Activated CD4-positive, alpha-beta T cell treated with anti-CD3 and anti-CD28 coated beads, Interleukin-2, Interleukin-6, amounts not matched to agents 100 ng/mL and 50 ng/mL, durations not matched to agents 16 hours and 8 hours (primary cell): ENCODE measurements around the gene STUB1.

Experiments
- DNase-seq: peaks from one replicate; pipeline ENCODE4 v3.0.0-alpha.2; 2020

The STUB1 gene

DNA sequence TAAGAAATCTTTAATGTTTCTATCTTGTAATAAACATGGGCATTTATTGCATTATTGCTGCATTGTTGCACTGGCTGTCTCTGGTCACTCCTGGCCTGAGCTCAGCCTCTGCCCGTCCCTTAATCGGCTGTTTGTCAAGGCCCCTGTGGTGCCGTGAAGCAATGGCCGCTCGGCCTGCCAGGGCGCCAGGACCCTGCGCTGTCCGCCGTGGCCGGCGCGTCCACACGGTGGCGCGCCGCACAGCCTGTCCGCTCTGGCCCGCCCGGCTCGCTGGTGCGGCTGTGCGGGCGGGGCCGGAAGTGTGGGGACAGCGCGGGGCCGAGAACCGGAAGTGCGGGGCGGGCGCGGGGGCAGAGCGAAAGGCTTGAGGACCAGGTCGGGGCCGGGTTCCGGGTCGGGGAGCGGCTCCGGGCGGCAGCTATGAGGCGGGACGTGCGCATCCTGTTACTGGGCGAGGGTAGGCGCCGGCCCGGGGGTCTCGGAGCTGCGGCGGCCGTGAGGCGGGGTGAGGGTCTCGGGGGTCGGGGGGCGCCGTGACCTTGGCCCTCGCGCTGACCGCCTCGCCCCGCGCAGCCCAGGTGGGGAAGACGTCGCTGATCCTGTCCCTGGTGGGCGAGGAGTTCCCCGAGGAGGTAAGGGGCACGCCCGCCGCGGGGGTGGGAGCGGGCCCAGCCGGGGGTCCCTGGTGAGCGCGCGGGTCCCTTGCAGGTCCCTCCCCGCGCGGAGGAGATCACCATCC is 12.3 kb upstream of the STUB1 start, which contains the start of gene RHOT2:
RHOT2 (plus strand) TSS at position 353 of the 739 bp plus-strand sequence; CDS start at position 421, 68 bp downstream.
- DNase-seq, result peak; percentile 96

DNA sequence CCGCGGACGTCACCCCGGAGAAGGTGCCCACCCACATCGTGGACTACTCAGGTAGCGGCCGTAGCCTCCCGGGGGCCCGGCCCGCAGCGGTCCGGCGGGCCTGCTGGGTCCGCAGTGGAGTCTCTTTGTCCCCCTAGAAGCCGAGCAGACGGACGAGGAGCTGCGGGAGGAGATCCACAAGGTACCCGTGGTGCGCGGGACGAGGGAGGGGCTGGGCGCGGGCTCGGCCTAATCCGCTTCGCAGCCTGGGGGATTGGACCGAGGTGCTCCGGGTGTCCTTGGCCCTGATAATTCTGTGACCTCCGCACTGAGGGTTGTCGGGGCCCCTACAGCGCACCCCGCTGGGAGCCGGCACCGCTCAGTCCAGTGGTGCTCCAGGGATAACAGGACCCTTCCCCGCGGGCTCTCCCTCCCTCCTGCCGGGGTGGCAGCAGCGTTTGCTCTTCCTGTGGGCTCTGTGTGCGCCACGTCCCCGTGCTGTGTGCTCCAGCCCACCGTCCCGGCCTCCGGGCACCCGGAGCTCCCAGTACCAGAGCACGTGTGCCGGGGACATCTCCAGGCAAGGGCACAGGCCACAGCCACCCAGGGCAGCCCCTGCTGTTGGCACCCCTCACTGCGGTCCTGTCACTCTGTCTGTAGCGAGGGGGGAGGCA is 11.6 kb upstream of the STUB1 start:
- DNase-seq, result peak; percentile 30

DNA sequence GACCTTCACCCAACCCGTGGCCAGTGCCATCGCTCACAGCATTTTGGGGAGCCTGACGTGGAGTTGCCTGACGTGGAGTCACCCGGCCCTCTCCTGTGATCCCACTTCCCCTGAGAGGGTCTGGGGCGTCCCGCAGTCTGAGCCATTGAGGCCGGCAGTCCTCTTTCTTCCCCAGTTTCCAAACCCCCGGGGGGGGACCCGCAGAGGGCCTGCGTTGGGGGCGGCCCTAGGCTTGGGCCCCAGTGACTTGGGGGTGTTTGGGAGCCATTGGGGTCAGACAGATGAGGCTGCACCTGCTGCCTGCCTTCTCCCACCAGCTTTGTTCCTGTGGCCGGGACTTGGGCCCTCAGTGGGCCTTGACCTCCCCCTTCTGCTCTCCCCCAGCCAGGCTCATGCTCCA is 10.5 kb upstream of the STUB1 start:
- DNase-seq, result no peak

DNA sequence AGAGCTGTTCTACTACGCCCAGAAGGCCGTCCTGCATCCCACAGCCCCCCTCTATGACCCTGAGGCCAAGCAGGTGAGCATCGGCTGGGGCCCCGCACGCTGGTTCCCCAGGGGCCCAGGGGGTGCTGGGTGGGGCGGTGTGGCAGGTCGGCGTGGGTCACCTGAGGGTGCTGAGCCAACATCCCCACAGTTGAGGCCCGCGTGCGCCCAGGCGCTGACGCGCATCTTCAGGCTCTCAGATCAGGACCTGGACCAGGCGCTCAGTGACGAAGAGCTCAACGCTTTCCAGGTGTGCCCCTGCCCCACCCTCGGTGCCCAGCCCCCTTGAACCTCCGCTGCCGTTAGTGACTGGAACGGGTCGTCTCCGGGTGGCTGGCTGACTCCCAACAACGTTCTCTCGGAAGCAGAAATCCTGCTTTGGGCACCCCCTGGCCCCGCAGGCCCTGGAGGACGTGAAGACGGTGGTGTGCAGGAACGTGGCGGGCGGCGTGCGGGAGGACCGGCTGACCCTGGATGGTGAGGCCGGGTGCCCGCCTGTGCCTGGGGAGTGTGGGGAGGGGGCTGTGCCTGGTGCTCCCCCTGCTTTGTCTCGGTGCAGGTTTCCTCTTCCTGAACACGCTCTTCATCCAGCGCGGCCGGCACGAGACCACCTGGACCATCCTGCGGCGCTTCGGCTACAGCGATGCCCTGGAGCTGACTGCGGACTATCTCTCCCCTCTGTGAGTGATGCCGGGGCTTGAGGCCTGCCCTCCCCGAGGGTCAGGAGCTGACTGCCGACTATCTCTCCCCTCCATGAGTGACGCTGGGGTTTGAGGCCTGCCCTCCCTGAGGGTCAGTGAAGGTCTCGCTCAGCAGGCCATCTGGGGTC is 9.5 kb upstream of the STUB1 start:
- DNase-seq, result no peak

DNA sequence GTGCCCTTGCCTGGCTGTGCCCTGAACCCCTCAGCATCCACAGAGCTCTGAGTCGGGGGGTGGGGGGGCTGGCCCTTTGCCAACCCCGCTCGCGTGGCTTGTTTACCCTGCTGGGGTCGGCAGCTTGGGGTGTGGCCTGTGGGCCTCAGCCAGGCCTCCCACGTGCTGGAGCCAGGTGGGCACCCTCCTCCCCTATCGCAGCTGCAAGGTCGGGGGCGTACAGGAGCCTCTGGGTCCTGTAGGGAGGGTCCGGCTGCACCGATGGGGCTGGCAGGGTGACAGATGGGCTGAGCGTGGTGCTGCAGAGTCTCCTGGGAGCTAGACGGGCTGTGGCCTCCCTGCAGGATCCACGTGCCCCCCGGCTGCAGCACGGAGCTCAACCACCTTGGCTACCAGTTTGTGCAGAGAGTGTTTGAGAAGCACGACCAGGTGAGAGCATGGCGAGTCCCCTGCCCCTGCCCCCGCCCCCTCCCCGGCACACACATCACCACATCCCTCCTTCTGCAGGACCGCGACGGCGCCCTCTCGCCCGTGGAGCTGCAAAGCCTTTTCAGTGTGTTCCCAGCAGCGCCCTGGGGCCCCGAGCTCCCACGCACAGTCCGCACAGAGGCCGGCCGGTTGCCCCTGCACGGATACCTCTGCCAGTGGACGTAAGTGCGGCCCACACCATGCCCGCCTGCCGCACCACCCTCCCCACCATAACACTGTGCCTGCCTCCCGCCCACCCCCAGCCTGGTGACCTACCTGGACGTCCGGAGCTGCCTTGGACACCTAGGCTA is 8.7 kb upstream of the STUB1 start:
- DNase-seq, result no peak

DNA sequence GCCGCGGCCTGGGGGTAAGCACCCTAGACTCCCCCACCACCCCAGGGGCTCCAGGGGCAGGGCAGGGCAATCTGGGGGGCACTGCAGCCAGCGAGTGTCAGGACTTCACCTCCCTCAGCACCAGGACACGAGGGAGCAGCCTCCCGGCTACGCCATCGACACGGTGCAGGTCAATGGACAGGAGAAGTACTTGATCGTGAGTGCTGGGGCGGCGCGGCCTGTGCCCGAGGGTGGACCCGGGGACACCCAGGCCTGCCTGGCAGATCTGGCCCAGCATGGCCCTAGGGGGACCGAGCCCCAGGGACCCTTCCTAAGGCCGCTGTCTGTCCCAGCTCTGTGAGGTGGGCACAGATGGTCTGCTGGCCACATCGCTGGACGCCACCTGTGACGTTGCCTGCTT is 7.8 kb upstream of the STUB1 start:
- no peak for DNase-seq

DNA sequence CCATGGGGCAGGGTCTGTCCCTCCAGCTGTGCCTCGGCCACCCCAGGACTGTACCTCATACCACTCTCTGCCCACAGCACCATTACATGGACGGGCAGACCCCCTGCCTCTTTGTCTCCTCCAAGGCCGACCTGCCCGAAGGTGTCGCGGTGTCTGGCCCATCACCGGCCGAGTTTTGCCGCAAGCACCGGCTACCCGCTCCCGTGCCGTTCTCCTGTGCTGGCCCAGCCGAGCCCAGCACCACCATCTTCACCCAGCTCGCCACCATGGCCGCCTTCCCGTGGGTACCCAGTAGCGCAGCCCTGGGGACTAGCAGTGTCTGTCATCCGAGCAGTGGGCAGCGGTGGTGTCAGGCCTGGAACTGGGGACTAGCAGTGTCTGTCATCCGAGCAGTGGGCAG is 7.4 kb upstream of the STUB1 start:
- no peak for DNase-seq

DNA sequence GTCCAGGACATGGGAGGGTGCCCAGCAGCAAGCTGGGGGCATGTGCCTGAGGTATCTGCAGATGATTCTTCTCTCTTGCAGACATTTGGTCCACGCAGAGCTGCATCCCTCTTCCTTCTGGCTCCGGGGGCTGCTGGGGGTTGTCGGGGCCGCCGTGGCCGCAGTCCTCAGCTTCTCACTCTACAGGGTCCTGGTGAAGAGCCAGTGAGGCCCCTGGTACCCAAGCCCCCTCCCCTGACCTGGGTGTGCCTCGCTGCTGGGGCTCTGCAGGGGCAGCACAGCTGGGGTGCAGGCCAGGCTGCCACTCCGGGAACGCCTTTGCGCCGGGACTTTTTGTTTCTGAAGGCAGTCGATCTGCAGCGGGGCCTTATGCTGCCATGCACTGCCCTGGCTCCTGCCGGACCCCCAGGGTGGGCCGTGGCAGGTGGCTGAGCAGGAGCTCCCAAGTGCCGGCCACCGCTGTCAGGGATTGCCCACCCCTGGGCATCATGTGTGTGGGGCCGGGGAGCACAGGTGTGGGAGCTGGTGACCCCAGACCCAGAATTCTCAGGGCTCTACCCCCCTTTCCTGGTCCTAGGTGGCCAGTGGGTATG is 6.7 kb upstream of the STUB1 start:
- no peak for DNase-seq

DNA sequence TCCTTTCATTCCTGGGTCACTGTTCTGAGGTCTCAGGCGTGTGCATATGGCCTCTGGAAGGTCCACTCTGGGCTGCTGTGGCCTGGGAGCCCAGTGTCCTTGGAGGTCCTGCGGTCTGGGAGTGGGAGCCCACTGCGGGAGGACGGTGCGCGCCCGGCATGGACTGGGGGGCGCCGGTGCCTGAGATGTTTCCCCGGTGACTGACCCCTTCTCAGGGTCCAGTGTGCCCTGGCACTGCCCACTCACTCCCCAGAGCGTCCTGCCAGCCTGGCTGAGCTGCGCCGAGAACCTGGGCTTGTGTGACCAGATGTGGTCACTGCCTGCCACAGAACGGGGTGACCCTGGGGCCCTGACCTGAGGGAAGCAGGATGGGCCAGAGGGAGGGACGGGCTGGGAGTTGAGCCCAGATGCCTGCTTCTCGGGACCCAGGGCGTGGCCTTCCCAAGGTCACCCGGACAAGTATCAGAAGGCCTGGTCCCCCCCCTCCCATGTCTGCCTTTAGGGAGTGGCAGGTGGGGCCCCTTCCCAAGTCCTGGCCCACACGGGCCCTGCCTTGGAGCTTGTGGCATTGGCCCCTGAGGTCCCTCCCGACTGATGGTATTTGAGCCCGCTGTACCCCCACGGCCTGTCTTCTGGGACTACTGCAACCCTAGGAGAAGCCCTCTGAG is 5.9 kb upstream of the STUB1 start:
- no peak for DNase-seq

DNA sequence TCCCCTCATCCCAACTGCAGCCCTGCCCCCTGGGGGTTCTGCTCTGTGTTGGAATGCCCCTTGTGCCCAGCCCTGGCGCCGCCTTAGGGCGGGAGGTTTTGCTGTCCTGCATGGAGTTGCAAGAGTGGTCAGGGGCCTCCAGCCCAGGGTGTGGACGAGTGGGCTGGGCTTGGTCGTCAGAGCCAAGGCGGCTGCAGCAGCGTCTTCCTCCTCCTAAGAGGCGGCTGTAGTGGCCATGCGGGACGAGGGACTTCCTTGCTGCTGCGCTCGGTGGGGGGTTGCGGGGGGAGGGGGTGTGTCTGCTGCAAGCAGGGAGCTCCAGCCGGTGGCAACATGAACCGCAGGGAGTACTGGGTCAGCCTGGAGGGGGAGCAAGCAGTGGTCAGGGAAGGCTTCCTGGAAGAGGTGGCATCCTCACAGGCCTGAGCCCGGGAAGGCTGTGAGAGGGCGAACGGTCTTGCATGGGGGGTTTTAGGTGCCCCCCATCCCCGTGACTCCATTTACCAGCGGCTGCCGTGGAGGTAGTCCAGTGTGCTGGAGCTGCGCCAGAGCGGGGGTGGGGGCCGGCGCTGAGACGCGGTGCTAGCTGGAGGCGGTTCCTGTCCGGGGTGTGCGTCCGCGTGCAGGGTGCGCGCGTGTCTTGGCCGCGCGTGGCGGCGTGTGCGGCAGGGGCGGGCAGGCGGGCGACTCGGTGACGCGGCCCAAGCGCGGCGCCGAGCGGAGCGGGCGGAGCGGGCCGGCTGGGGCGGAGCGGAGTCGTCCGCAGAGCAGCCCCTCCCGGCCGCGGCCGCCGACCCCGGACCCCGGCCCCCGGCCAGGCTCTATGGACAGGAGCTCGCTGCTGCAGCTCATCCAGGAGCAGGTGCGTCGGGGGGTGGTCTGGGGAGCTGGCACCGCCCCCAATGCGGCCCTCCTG is 5.0 kb upstream of the STUB1 start, which contains the start of gene RHBDL1:
RHBDL1 (plus strand) TSS at position 704 of the 916 bp plus-strand sequence; CDS start at position 824, 120 bp downstream.
- peak; percentile 28 for DNase-seq

DNA sequence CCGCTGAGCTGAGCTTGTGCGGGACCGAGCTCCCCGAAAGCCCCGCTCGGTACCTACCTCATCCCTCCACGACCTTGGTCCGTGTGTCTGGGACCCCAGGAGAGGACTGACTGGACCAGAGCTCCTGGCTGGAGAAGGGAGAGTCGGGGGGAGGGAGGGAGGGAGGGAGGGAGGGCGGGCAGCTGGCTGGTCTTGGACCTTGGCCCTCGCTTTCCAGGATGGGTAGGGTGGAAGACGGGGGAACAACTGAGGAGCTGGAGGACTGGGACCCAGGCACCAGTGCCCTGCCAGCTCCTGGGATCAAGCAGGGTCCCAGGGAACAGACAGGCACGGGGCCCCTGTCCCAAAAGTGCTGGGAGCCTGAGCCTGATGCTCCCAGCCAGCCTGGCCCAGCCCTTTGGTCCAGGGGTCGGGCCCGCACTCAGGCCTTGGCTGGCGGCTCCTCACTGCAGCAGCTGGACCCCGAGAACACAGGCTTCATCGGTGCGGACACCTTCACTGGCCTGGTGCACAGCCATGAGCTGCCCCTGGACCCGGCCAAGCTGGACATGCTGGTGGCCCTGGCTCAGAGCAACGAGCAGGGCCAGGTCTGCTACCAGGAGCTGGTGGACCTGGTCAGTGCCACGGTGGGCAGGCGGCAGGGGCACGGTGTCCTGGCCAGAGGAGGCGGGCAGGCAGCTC is 4.2 kb upstream of the STUB1 start:
- DNase-seq, result no peak

DNA sequence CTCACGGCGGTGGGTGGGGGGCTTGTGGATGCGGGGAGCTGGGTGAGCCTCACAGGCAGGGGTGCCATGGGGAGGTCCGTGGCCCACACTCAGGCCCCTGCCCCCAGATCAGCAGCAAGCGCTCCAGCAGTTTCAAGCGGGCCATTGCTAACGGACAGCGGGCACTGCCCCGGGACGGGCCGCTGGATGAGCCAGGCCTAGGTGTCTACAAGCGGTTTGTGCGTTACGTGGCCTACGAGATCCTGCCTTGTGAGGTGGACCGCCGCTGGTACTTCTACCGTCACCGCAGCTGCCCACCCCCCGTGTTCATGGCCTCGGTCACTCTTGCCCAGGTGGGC is 3.7 kb upstream of the STUB1 start:
- no peak for DNase-seq

DNA sequence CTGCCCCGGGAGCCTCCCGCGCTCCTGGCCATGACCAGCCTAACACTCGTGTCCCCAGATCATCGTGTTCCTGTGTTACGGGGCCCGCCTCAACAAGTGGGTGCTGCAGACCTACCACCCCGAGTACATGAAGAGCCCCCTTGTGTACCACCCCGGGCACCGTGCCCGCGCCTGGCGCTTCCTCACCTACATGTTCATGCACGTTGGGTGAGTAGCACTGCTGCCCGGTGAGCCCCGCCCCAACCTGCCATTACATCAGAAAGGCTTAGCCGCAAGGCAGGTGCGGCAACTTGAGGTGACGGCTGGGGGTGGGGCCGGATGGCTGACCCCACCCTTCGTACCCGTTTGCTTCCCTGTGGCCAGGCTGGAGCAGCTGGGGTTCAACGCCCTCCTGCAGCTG is 3.3 kb upstream of the STUB1 start:
- DNase-seq, result no peak

DNA sequence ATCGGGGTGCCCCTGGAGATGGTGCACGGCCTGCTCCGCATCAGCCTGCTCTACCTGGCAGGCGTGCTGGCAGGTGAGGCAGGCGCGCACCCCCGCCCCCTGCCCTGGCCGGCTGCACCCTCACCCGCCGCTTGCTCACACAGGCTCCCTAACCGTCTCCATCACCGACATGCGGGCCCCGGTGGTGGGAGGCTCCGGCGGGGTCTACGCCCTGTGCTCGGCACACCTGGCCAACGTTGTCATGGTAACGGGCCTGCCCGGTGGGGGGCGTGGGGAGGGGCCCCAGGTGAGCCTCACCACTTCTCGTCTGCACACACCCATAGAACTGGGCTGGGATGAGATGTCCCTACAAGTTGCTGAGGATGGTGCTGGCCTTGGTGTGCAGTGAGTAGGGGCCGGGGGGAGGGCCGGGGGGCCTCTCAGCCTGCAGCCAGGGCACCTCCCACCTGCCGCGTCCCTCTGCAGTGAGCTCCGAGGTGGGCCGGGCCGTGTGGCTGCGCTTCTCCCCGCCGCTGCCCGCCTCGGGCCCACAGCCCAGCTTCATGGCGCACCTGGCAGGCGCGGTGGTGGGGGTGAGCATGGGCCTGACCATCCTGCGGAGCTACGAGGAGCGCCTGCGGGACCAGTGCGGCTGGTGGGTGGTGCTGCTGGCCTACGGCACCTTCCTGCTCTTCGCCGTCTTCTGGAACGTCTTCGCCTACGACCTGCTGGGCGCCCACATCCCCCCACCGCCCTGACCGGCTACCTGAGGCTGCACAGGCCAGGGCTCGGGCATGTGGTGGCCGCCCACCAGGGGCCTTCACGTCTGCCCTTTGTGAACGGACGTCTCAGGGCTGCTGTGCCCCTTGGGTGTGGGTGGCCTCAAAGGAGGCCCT is 2.7 kb upstream of the STUB1 start:
- no peak for DNase-seq

DNA sequence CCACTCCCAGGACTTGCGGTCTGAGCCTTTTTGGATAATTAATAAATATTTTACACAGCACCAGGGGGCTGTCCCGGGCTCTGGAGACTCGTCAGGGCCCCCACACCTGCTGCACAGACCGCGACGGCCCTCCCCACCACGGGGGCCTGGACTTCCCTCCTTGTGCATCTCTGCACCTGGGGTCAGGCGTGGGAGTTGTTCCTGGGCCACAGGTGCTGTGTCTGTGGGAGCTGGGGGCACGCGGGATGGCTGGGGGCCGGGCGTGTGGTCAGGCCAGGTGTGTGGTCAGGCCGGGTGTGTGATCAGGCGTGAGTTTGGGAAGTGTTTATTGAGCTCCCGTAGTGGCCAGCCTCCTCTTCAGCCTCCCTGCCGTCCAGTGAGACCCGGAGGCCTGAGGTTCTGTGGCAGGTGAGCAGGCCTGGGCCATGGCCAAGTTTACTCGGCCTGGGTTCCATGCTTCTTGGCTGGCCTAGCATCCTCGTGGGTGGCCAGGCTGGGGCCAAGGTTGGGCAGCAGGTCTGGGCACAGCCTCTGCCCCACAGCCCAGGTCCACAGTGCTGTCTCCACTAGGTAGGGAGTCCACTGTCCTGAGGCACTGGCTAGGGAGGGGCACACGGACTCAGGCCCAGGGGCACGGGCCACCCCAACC is 1.9 kb upstream of the STUB1 start:
- DNase-seq, result no peak

DNA sequence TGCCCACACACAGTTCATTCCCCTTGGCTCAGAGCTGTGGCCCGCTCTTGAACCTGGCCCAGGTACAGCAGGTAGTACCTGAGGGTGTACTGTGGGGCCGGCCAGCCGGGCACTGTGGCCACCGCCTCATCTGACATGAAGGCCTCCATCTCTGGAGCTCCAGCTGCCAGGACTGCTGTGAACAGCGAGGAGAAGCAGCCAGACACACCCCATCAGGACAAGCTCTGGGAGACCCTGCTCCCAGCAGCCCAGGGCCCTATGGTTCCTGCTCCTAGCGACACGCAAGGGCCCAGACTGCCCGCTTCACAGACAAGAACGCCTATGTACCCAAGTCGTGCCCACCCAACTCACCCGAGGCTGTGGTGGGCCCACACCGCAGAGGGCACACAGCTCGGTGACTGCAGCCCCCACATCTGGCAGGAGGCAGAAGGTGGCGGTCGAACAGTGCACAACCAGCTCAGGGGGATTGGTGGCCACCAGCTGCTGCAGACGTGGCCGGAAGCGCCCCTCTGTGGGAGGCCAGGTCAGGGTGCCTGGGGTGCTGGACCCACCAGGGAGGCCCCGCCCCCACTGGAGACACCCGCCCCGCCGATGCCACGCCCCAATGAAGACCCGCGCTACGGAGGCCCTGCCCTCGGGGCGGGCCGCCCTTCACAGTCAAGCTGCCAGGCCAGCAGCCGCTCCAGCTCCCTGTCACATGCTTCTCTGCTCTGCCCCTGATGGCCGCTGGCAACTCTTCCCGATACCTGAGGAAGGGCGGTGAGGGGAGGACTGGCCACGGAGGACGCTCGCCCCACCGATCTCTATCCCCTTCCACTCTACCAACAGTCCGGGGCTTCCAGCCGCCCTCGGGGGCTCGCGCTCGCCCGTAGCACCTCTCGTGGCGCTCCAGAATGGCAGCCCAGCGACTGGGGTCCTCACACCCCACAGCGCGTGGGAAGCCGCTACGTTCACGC is 1.1 kb upstream of the STUB1 start:
- peak; percentile 75 for DNase-seq

DNA sequence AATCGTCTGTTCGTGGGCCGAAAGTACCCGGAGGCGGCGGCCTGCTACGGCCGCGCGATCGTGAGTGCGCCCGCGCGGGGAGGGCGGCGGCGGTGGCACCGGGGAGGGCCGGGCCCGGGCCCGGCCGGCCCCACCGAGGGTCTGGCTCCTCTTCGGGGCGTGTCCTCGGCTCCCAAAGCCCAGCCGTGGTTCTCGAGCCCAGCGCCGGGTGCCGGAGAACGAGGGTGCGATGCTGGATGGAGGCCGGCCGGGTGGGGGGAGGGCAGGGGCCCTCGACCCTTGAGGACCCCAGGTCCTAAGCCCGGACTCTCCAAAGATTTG is 375 bp downstream of the STUB1 start:
- no peak for DNase-seq
